ENCODE results near the gene ZNF280C. TPM values are rescaled to one million over a fixed set of nuclear protein-coding genes. Genes with fewer than 3 reads are reported as not detected.
"Not testable (repeated sequence)": the region's sequence is repeated elsewhere in the genome, so short reads cannot be mapped to it uniquely, and the experiment has no call there.

The ZNF280C gene
- 5.6 TPM for polyA plus RNA-seq (ENCODE audit: insufficient read length)

- peak; percentile 86 for DNase-seq
Measured at GRCh38 chrX:130268449-130269170, at the start of gene ZNF280C. TSS of gene ZNF280C (minus strand) at chrX:130268899. CDS start at chrX:130260449, 8,450 bp downstream.

DNA sequence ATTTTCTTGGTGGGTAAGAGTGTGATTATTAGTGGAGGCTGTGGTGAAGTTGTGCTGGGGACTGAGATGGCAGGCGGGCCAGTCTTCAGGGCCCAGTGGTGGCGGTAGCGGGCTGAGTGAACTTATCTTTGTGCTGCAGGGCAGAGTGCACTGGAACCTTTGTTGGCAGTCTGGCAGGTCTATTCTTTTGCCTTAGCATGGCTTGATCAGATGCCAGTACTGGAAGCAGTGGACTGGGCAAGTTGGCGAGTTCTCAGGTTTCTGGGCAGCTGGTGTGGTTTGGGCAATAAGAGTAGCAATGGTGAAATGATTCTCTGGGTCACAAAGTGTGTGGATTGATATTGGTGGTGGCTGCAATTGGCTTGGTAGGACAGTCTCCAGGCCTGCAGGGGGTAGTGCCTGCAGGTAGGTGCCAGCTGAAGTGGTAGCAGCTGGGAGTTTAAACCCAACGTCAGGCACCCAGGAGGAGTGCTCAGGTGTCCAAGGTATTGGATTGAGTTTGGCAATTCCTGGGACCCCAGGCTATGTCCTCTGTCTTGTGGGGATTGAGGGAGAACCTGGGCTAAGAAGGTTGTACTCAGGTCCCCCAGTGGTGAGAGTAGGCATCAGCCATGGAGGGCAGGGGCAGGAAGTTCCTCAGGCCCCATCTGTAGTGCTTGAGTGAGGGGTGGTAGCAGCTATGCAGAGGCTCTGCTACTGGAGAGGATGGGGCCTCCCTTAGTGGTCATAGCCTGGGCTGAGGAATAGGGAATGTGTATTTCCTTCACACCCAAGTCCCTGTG, 36.1 kb upstream of the ZNF280C start:
- DNase-seq = no peak

- DNase-seq = no peak
Measured at GRCh38 chrX:130301977-130302376, 33.3 kb upstream of the ZNF280C start.

DNA sequence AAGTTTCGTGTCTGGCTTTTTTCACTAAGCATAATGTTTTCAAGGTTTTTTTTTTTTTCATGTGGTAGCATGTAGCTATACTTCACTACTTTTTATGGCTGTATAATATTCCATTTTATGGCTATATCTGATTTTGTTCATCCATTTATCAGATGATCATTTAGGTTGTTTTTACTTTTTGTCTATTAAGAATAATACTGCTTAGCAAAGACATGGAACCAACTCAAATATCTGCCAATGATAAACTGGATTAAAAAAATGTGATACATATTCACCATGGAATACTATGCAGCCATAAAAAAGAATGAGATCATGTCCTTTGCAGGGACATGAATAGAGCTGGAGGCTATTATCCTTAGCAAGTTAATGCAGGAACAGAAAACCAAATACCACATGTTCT, 32.7 kb upstream of the ZNF280C start:
- no peak for DNase-seq

GRCh38 chrX:130300010-130300282, 31.2 kb upstream of the ZNF280C start:
- no peak for DNase-seq

GRCh38 chrX:130299279-130300009, 30.7 kb upstream of the ZNF280C start:
- no peak for DNase-seq

GRCh38 chrX:130296743-130297142, 28.0 kb upstream of the ZNF280C start:
- DNase-seq = no peak

- no peak for DNase-seq
Measured at GRCh38 chrX:130296297-130296678, 27.6 kb upstream of the ZNF280C start.

DNA sequence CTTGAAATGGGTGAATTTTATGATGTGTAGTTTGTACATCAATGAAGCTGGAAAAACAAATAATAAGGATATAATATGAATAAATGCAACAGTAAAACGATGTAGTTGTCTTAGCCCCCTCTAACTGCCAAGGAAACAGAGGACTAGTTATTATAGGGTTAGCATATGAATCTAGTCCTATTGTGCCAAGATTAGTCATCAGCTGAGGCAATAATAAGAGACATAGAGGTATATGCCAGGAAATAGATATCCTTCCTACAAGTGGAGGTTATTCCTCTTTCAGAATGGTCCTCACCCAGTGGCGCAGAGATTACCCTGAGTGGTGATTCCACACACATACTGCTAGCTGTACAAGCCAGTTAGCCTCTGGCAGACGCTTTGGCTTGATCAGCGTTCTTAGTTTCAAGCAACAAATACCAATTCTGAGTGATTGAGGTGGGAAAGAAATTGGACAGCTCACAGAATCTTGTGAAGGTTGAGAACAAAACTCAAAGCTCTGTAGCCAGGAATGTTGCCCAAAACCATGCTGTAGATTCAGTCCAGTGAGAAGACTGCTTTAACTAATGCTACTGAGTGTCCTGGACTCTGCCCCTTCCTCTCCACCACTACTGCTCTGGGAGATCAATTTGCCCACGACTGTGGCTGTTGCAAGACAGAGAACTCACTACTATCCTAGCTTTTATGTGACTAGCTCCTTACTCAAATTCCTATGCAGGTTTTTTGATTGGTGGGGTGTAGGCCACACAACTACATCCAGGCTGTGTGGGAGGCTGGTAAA, 27.0 kb upstream of the ZNF280C start:
- no peak for DNase-seq

- no peak for DNase-seq
Measured at GRCh38 chrX:130287071-130287770, 18.5 kb upstream of the ZNF280C start.

GRCh38 chrX:130285710-130286109, 17.0 kb upstream of the ZNF280C start:
- DNase-seq = no peak

- no peak for DNase-seq
Measured at GRCh38 chrX:130285069-130285620, 16.4 kb upstream of the ZNF280C start.

GRCh38 chrX:130282151-130282550, 13.5 kb upstream of the ZNF280C start:
- DNase-seq = no peak

- DNase-seq = no peak
Measured at GRCh38 chrX:130280901-130281300, 12.2 kb upstream of the ZNF280C start.

GRCh38 chrX:130272253-130272652, 3.6 kb upstream of the ZNF280C start:
- DNase-seq = not testable (repeated sequence)

- DNase-seq = not testable (repeated sequence)
Measured at GRCh38 chrX:130269391-130269790, 692 bp upstream of the ZNF280C start.

DNA sequence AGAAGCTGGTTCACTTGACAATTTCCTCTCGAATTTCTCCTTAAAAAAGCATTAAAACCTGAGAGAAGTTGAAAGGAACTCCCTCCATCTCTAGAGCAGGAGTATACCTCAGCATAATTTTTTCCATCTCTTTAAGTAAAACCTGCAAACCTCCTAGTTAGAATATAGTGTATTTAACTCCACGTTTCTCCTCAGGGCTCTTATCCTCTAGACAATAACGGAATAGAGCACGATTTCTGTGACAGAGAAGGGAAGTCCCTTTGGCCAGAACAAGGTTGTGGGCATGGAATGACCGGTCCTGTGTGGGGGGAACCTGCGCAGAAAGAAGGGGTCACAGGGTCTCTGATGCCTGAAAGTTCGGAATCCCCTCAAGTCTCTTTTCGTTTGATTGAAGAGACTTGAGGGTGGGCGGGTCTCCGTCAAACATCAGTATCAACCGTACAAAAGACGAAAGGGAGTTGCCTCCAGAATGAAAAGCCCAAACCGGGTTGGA, 697 bp downstream of the ZNF280C start:
- peak; percentile 1 for DNase-seq

DNA sequence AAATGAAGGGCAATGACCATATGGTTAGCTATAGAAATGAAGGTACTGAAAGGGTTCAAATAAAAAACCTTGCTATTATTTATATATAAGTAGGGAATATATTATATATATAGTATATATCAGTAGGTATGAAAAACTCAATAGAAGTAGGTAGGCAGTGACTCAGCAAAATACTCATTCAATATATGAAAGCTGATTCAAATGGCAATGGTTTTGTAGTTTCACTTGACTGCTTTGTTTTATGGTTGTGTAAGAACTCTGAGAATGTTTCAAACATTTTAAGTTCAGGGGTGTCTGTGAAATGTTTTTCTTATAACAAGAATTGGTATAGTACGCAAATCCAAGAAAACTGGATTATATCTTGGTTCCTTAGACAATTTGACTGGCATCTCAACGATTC, 4.1 kb downstream of the ZNF280C start:
- DNase-seq = no peak

- no peak for DNase-seq
Measured at GRCh38 chrX:130263016-130263415, 5.7 kb downstream of the ZNF280C start.

DNA sequence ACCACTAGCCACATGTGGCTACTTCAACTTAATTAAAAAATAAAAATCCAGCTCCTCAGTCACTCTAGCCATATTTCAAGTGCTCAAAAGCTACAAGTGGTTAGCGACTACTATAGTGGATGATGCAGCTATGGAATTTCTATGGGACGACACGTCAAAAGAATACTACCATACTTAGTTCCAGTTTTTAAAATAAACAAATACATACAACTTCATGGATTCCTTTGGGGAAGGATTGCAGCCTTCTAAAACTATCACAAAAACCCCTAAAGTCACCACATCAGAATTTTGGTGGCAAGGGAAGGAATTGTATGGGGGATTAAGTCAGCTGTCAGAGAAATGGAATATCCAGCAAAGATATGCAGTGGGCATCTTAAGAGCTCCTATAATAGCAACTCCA, 6.5 kb downstream of the ZNF280C start:
- DNase-seq = no peak

DNA sequence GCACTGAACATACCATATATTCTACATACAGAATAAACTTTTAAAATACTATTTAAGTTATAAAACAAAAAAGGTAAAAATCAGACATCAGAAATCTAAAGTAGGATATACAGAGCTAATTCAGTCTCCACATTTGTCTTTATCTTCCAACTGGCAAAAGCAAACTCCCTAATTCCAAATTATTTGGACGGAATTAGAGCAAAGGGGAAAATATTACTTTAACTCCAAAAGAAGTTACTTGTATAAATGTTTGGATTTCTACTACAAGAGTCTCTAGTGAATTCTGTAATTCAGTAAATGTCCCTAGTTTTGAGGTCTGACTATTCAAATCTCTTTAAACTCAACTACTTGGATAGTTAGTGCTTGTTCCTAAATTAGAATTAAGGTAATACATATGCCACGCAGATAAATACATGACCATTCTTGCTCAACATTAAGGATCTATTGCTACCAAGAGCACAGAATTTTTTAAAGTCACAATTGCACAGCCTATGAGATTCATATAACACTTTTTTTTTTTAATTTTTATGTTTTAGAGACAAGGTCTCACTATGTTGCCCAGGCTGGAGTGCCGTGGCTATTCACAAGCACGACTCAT, 7.3 kb downstream of the ZNF280C start:
- DNase-seq = no peak
